Measurements from ENCODE around the gene RHAG.
"Not testable (repeated sequence)": the region's sequence is repeated elsewhere in the genome, so short reads cannot be mapped to it uniquely, and the experiment has no call there.

Gene RHAG

DNA sequence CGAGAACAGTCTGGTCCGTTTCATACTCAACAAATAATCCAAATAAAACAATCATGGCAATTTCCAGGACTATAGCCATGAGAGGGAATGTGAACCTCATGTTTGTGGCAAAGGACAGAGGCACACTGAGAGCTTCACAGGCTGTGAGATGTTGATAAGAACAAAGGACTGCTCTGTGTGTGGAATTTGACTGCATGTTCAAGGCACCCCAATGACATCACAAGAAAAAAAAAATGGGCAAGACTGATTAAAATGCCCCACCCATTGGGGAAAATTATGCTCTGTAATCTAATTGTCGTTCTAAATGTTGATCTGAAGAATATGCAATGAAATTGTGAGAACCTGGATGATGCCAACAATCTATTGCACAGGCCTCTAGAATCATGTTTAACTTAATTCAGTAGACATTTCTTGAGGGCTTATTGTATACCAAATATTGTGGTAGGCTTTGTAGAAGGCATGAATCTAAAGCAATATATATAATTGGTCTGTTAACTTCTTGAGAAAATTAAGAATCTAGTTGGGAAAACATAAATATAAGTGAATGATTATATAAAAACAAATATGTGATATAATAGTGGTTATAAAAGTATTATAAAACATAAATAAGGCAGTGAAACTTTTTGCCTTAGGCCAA is at the start of gene RHAG:
Gene RHAG, minus strand, starts transcription at position 127 of the 637 bp plus-strand sequence. Its CDS starts 27 bp downstream, at position 100.
- DNase-seq (ENCODE audit: low read depth in 3 of 3), result no peak

GRCh38 chr6:49676671-49677281 is 40.1 kb upstream of the RHAG start:
- no peak for DNase-seq (ENCODE audit: low read depth in 3 of 3)

GRCh38 chr6:49675816-49676215 is 39.2 kb upstream of the RHAG start:
- no peak for DNase-seq (ENCODE audit: low read depth in 3 of 3)

DNA sequence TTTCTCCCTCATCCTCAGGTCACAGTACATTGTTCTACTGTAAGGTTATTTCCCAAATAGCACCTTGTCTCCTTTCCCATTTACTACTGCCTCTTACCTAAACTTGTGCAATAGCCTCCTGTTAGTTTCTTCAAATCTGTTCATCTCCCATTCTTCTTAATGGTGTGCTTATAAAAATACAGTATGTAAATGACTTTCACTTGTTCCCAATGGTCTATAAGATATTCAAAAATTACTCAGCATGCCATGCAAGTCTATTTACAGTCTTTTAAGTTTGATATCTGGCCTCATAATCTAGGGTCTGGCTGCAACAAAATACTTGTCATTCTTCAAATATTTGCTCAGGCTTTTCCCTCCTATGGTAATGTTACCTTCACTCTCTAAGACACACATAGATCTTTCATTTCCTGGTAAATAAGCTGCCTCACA is 31.5 kb upstream of the RHAG start:
- no peak for DNase-seq (ENCODE audit: low read depth in 3 of 3)

DNA sequence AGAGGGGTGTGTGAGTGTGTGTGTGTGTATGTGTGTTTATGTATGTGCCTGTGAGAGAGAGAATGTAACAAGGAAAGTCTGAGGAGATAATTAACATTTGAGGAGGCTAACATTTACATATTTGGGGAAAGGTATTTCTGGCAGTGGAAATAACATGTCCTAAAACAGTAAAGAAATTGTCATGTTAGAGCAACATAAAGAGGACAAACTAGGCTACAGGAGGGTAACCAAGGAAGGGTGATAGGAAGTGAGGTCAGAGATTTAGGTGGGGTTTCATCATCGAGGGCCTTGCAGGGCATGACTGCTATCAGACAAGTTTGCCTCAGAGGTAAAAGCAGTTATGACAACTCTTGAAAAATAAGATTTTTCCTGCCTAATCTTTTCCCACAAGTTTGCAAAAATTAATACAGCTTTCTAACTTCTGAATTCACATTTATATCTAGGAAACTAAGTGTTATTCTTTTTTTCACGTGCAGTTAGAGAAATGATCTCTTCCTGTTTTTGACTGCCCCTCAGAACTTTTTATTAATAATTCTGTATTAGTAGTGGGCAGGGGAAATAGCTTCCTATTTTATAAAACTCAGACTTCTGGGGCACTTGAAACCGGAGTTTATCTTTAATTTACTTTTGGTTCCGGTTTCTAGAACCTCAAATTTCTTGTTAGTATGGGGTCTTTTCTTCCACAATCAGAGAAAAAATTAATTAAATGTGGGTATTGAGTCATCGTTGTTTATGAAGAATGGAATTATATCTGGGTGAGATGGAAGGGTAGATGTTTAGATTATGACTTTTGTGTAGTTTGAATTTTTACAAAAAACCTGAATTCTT is 30.5 kb upstream of the RHAG start:
- DNase-seq (ENCODE audit: low read depth in 3 of 3), result no peak

DNA sequence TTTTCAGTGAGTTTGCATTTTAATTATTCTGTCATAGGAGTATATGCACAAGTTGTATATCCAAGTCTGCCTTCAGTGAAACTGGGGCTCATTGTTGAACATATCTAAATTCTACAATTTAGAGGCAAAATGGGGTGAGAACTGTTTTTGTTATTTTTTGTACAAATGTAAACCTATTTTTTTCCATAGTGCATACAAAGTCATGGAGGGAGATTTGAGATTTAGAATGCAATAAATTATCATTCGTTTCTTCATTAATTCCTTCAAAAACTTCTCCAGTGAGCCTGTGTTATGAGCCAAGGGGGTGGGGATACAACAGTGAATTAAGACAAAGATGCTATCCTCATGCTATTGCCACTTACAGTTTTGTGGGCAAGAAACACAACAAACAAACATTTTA is 29.8 kb upstream of the RHAG start:
- DNase-seq (ENCODE audit: low read depth in 3 of 3), result no peak

GRCh38 chr6:49664817-49665216 is 28.2 kb upstream of the RHAG start:
- no peak for DNase-seq (ENCODE audit: low read depth in 3 of 3)

DNA sequence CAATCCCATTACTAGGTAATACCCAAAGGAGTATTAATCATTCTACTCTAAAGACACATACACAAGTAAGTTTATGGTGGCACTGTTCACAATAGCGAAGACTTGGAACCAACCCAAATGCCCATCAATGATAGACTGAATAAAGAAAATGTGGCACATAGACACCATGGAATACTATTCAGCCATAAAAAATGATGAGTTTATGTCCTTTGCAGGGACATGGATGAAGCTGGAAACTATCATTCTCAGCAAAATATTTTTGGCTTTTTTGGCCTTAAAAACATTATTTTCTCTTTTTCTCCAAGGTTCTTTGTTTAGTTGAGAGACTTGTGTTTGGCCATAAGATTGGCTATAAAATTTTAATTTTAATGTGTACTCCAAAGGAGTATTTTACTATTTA is 27.4 kb upstream of the RHAG start:
- DNase-seq (ENCODE audit: low read depth in 3 of 3), result not testable (repeated sequence)

- DNase-seq (ENCODE audit: low read depth in 3 of 3), result no peak
Measured at GRCh38 chr6:49662892-49663261, 26.2 kb upstream of the RHAG start.

DNA sequence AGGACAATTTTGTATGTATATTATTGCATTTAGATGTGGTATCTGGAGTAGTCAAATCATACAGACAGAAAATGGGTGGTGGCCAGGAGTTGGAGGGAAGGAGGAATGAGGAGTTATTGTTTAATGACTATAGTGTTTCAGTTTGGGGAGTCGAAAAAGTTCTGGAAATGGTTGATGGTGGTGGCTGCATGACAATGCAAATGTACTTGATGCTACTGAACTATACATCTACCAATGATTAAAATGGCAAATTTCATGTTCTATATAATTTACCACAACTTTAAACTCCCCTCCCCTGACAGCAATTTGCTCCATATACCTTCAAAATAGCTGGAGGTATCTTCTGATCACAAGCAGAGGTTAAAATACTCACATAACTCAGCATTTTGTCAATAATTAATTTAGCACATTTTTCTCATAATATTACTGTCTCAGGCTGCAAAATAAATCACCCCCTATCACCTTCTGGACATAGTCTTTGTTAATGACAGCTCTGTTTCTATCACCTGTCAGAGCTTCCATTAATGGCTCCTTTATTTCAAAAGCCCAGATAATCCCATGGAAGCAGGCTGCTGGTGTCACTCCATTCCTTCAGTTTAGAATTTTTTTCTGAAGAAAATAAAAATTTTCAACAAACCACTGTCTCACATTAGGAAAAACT is 25.7 kb upstream of the RHAG start:
- DNase-seq (ENCODE audit: low read depth in 3 of 3), result no peak

- DNase-seq (ENCODE audit: low read depth in 3 of 3), result no peak
Measured at GRCh38 chr6:49653942-49654341, 17.3 kb upstream of the RHAG start.

- DNase-seq (ENCODE audit: low read depth in 3 of 3), result no peak
Measured at GRCh38 chr6:49653438-49653837, 16.8 kb upstream of the RHAG start.

DNA sequence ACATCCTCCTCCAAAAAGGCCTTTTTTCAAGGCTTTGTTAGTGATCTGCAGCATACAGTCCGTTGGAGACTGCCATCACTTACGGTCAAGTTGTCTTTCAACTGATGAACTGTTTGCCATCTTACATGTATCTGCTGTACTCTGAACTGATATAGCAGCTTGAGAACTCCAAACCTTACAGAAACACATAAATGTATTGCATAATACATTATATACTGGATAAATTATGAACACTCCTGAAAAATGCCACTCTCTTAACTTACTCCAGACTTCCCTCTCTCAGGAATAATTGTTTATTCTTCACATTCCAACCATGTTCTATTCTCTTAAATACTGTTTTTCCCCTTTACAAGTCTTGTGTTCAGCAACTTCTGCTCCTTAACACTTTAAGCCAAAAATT is 14.6 kb upstream of the RHAG start:
- DNase-seq (ENCODE audit: low read depth in 3 of 3), result no peak

DNA sequence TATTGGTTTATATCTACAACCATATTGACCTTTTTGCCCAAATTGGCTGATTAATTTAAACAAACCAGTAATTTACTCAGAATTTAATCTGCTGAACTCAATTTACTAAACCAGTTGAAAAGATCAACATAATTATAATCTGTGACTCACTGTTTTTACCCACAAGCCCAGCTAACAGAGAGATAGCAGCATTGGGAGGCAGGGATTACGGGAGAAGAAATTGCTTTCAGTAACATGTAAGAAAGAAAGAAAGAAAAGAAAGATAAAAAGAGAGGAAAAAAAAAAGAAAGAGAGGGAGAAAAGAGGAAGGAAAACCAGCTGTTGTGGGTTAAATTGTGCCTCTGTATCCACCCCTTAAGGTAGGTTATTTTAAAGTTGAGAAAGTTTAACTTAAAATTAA is 13.3 kb upstream of the RHAG start:
- DNase-seq (ENCODE audit: low read depth in 3 of 3), result no peak

GRCh38 chr6:49648036-49648435 is 11.4 kb upstream of the RHAG start:
- DNase-seq (ENCODE audit: low read depth in 3 of 3), result no peak

DNA sequence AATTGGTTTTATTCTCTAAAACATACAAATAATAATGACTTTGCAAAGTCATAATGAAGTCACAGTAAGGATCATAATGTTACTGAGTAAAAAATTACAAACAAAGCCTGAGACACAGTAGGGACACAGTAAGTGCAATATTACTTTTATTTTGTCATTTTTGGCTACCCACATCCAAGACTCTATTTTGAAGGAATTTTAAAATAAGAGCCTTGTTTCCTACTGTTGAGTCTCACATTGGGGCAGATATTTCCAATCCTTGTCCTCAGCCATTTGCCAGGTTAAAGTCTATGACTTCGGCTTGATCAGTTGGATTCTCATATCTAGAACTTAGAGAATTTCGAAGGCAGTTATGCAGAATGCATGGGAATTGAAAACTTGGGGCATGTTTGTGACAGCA is 10.8 kb upstream of the RHAG start:
- no peak for DNase-seq (ENCODE audit: low read depth in 3 of 3)

DNA sequence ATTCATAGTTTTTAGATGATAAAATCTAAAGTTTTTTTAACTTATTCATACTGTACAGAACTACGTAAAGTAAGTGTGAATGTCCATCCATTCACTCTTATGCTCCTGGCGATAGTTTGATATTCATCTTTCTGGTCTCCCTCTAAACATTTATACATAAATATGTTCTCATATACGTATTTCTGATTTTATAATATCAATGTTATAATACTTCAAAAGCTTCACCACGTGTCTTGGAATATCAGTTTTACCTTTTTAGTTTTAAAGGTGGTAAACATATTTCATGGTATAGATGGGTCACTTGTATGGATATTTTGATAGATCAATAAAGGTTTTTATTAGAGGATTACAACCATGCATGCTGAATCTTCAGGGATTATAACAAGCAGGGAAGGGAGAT is 10.3 kb upstream of the RHAG start:
- DNase-seq (ENCODE audit: low read depth in 3 of 3), result no peak

DNA sequence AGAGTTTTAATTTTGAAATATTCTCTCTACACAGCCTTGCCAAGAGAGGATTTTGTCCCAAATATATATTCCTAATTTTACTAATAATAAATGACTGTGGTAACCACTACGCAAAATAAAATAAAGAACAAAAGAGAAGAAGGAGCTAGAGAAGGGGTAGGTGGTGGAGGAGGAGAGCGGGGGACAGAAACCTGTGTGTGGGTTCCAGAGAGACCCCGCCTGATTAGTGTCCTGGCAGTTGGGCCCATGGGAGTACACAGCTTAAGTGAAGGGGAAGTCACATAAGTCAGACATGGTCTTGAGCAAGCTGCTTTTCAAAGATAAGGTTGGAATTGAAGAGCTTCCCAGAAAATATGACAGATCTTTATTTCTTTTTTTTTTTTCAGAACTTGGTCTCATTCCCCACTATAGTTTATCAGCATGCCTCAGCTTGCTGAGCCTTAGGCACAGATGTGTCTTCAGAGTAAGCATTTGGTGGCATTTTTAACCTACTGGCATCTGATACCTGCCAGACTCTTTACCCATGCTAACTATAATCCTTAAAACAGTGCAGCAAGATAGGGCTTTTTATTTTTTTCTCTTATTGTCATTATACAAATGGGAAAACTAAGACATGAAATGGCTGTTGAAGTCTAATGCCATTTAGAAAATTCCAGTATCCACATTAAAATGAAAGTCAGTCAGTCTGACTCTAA is 9.6 kb upstream of the RHAG start:
- no peak for DNase-seq (ENCODE audit: low read depth in 3 of 3)

DNA sequence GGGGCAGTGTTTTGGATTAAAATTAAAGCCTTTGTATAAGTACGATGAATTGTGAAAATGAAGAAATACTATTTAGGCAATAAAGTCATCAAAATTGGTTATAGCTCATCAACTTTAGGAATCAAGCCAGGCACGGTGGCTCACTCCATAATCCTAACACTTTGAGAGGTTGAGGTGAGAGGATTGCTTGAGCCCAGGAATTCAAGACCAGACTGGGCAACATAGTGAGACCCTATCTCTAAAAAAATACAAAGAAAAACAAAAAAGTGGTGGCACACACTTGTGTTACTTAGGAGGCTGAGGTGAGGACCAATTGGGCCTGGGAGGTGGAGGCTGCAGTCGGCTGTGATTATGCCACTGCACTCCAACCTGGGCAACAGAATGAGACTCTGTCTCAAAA is 8.5 kb upstream of the RHAG start:
- DNase-seq (ENCODE audit: low read depth in 3 of 3), result no peak

- DNase-seq (ENCODE audit: low read depth in 3 of 3), result no peak
Measured at GRCh38 chr6:49639177-49639817, 2.7 kb upstream of the RHAG start.

- no peak for DNase-seq (ENCODE audit: low read depth in 3 of 3)
Measured at GRCh38 chr6:49637350-49637731, 702 bp upstream of the RHAG start.
